GM18520 (cell line): ENCODE results near the gene METRN.

Source experiments
- ATAC-seq: cut with Tn5 transposase; IDR thresholded peaks from one replicate; pipeline ENCODE4 v1.9.1; 2021; ENCODE audit not compliant: unreplicated experiment

METRN gene

DNA sequence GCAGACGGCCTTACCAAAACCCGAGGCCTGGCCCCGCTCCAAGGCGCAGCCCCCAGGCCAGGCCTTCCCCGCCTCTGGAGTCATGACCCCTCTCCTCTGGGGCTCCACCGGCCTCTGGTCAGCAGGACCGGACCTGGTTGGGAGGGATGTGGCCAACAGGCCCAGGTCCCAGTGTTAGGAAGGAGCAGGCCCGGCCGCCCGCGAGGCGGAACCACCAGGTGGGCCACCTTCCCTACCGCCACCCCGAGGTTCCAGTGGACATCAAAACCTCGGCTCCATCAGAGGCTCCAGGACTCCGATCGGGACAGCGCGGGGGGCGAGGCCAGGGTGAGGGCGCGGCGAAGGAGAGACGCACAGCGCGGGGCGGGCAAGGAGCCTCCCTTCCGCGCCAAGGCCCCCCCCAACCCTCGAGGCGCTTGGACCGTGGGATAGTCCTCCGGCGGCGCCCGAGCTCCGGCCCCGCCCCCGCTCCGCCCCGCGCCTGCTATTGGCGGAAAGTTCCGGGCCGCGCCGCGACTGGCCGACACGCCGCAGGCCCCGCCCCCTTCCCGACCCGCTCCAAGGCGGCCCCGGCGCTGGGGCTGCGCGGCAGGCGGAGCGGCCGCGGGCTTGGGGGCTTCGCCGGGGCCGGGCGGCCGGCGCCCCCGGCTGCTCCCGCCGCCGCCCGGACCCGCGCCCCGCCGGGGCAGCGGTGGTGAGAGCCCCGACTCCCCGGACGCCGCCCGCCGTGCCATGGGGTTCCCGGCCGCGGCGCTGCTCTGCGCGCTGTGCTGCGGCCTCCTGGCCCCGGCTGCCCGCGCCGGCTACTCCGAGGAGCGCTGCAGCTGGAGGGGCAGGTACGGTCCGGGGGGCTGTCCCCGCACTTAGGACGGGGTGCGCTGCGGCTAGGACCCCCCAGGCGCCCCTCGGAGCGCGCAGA is at the start of gene METRN:
TSS of gene METRN (plus strand) at position 561 of the 919 bp plus-strand sequence. CDS start at position 733, 172 bp downstream.
- ATAC-seq, result peak; percentile 59

GRCh38 chr16:666572-666971 is 48.3 kb upstream of the METRN start:
- no peak for ATAC-seq

DNA sequence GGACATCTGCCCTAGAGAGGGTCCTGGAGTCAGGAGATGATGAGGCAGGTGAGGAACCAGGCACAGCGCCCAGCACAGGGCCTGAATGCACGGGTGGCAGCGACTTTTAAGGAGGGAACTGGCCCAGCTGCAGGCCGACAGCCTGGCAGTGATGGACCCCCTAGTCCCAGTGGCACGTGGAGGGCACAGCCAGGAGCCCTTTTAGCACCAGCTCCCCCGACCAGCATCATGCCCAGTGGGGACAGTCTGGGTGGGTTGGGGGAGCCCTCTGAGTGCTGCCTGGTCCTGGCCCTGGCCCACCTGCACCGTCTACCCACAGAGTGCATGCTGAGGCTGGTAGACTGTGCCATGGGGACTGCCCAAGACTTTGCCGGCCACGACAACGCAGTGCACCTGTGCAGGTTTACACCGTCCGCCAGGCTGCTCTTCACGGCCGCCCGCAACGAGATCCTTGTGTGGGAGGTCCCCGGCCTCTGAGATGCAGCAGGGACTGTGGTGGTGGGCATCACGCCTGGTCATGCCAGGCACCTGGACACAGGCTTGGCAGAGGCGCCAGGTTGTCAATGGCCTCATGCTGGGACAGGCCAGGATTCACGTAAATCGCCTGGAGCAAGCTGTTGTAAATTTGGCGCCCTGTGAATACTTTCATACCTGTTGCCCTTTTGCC is 47.7 kb upstream of the METRN start:
- ATAC-seq, result no peak

- ATAC-seq, result peak; percentile 70
Observed at GRCh38 chr16:667780-668518, 47.0 kb upstream of the METRN start, which contains the start of gene RHOT2. Gene RHOT2 (plus strand): TSS chr16:668132. CDS start chr16:668200, 68 bp downstream.

DNA sequence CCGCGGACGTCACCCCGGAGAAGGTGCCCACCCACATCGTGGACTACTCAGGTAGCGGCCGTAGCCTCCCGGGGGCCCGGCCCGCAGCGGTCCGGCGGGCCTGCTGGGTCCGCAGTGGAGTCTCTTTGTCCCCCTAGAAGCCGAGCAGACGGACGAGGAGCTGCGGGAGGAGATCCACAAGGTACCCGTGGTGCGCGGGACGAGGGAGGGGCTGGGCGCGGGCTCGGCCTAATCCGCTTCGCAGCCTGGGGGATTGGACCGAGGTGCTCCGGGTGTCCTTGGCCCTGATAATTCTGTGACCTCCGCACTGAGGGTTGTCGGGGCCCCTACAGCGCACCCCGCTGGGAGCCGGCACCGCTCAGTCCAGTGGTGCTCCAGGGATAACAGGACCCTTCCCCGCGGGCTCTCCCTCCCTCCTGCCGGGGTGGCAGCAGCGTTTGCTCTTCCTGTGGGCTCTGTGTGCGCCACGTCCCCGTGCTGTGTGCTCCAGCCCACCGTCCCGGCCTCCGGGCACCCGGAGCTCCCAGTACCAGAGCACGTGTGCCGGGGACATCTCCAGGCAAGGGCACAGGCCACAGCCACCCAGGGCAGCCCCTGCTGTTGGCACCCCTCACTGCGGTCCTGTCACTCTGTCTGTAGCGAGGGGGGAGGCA is 46.3 kb upstream of the METRN start:
- ATAC-seq, result no peak

GRCh38 chr16:669666-670065 is 45.3 kb upstream of the METRN start:
- no peak for ATAC-seq

- no peak for ATAC-seq
Observed at GRCh38 chr16:670485-671352, 44.2 kb upstream of the METRN start.

DNA sequence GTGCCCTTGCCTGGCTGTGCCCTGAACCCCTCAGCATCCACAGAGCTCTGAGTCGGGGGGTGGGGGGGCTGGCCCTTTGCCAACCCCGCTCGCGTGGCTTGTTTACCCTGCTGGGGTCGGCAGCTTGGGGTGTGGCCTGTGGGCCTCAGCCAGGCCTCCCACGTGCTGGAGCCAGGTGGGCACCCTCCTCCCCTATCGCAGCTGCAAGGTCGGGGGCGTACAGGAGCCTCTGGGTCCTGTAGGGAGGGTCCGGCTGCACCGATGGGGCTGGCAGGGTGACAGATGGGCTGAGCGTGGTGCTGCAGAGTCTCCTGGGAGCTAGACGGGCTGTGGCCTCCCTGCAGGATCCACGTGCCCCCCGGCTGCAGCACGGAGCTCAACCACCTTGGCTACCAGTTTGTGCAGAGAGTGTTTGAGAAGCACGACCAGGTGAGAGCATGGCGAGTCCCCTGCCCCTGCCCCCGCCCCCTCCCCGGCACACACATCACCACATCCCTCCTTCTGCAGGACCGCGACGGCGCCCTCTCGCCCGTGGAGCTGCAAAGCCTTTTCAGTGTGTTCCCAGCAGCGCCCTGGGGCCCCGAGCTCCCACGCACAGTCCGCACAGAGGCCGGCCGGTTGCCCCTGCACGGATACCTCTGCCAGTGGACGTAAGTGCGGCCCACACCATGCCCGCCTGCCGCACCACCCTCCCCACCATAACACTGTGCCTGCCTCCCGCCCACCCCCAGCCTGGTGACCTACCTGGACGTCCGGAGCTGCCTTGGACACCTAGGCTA is 43.4 kb upstream of the METRN start:
- ATAC-seq, result no peak

DNA sequence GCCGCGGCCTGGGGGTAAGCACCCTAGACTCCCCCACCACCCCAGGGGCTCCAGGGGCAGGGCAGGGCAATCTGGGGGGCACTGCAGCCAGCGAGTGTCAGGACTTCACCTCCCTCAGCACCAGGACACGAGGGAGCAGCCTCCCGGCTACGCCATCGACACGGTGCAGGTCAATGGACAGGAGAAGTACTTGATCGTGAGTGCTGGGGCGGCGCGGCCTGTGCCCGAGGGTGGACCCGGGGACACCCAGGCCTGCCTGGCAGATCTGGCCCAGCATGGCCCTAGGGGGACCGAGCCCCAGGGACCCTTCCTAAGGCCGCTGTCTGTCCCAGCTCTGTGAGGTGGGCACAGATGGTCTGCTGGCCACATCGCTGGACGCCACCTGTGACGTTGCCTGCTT is 42.5 kb upstream of the METRN start:
- no peak for ATAC-seq

GRCh38 chr16:672851-673250 is 42.1 kb upstream of the METRN start:
- ATAC-seq, result no peak

GRCh38 chr16:673399-673991 is 41.4 kb upstream of the METRN start:
- no peak for ATAC-seq

GRCh38 chr16:674214-674881 is 40.6 kb upstream of the METRN start:
- ATAC-seq, result no peak

GRCh38 chr16:674968-675883 is 39.7 kb upstream of the METRN start, which contains the start of gene RHBDL1:
Gene RHBDL1 (plus strand): TSS chr16:675671. CDS start chr16:675791, 120 bp downstream.
- ATAC-seq, result no peak

- ATAC-seq, result no peak
Observed at GRCh38 chr16:675884-676564, 38.9 kb upstream of the METRN start.

DNA sequence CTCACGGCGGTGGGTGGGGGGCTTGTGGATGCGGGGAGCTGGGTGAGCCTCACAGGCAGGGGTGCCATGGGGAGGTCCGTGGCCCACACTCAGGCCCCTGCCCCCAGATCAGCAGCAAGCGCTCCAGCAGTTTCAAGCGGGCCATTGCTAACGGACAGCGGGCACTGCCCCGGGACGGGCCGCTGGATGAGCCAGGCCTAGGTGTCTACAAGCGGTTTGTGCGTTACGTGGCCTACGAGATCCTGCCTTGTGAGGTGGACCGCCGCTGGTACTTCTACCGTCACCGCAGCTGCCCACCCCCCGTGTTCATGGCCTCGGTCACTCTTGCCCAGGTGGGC is 38.4 kb upstream of the METRN start:
- no peak for ATAC-seq

- ATAC-seq, result no peak
Observed at GRCh38 chr16:676913-677312, 38.0 kb upstream of the METRN start.
